Astrocyte (in vitro differentiated cells and primary cell): ENCODE results near the gene OR52E1.

Experiments
- CTCF ChIP-seq: IDR thresholded peaks from 2 replicates; pipeline ENCODE4 v1.5.1; 2011; ENCODE audit warnings: low read depth, mild to moderate bottlenecking, inconsistent platforms, low read length, moderate library complexity; ENCODE audit not compliant: insufficient read depth
- EZH2 ChIP-seq: IDR thresholded peaks from 2 replicates; pipeline ENCODE4 v1.6.1; 2012; ENCODE audit warnings: mild to moderate bottlenecking, low read length, inconsistent platforms; ENCODE audit not compliant: insufficient read depth

- TF ChIP-seq CTCF: no peak
- TF ChIP-seq EZH2: no peak
Measured at GRCh38 chr11:5083602-5084001, 14.2 kb downstream of the OR52E1 start.
